Measurements from ENCODE around the gene MPP2.
"Not testable (repeated sequence)": the region's sequence is repeated elsewhere in the genome, so short reads cannot be mapped to it uniquely, and the experiment has no call there.

The MPP2 gene

GRCh38 chr17:43901861-43902589 lies 5.3 kb downstream of the MPP2 start:
- no peak for DNase-seq (ENCODE audit: low spot score)

GRCh38 chr17:43900858-43901754 lies 6.2 kb downstream of the MPP2 start:
- DNase-seq (ENCODE audit: low spot score), result no peak

GRCh38 chr17:43900183-43900857 lies 7.0 kb downstream of the MPP2 start:
- peak; percentile 90 for DNase-seq (ENCODE audit: low spot score)

GRCh38 chr17:43898446-43898845 lies 8.9 kb downstream of the MPP2 start:
- DNase-seq (ENCODE audit: low spot score), result peak; percentile 26

GRCh38 chr17:43897831-43898230 lies 9.5 kb downstream of the MPP2 start:
- DNase-seq (ENCODE audit: low spot score), result peak; percentile 37

GRCh38 chr17:43894494-43894893 lies 12.8 kb downstream of the MPP2 start:
- DNase-seq (ENCODE audit: low spot score), result not testable (repeated sequence)

GRCh38 chr17:43892647-43892952 lies 14.7 kb downstream of the MPP2 start:
- no peak for DNase-seq (ENCODE audit: low spot score)

- DNase-seq (ENCODE audit: low spot score), result peak; percentile 62
Measured at GRCh38 chr17:43891851-43892646, 15.3 kb downstream of the MPP2 start.

GRCh38 chr17:43890240-43890639 lies 17.1 kb downstream of the MPP2 start:
- DNase-seq (ENCODE audit: low spot score), result no peak

GRCh38 chr17:43888548-43888947 lies 18.8 kb downstream of the MPP2 start:
- no peak for DNase-seq (ENCODE audit: low spot score)

- DNase-seq (ENCODE audit: low spot score), result peak; percentile 26
Measured at GRCh38 chr17:43882761-43883415, 24.4 kb downstream of the MPP2 start.

- peak; percentile 64 for DNase-seq (ENCODE audit: low spot score)
Measured at GRCh38 chr17:43881758-43882505, 25.4 kb downstream of the MPP2 start.

- peak; percentile 58 for DNase-seq (ENCODE audit: low spot score)
Measured at GRCh38 chr17:43881181-43881580, 26.2 kb downstream of the MPP2 start.

GRCh38 chr17:43880420-43880991 lies 26.8 kb downstream of the MPP2 start:
- DNase-seq (ENCODE audit: low spot score), result peak; percentile 46

GRCh38 chr17:43879723-43880419 lies 27.5 kb downstream of the MPP2 start:
- peak; percentile 52 for DNase-seq (ENCODE audit: low spot score)

- DNase-seq (ENCODE audit: low spot score), result peak; percentile 86
Measured at GRCh38 chr17:43878260-43879175, 28.8 kb downstream of the MPP2 start.

GRCh38 chr17:43877451-43878155 lies 29.7 kb downstream of the MPP2 start:
- no peak for DNase-seq (ENCODE audit: low spot score)

- DNase-seq (ENCODE audit: low spot score), result no peak
Measured at GRCh38 chr17:43877031-43877430, 30.3 kb downstream of the MPP2 start.

Data from left forelimb (tissue), 1 donor.